NCI-H226 (cell line): Measurements from ENCODE around the gene PFKFB3.
A peak's percentile ranks its signal among the peaks of the same experiment; 100 is the strongest.
"Not testable (repeated sequence)": the region's sequence is repeated elsewhere in the genome, so short reads cannot be mapped to it uniquely, and the experiment has no call there.

Source experiments
- DNase-seq: peaks from one replicate; pipeline ENCODE4 v3.0.0-alpha.2; 2015

Gene PFKFB3

GRCh38 chr10:6239213-6239991 is 36.7 kb downstream of the PFKFB3 start:
- DNase-seq, result peak; percentile 92

- DNase-seq, result no peak
Observed at GRCh38 chr10:6240254-6240653, 37.5 kb downstream of the PFKFB3 start.

GRCh38 chr10:6242089-6242488 is 39.4 kb downstream of the PFKFB3 start:
- DNase-seq, result no peak

- DNase-seq, result no peak
Observed at GRCh38 chr10:6244510-6244909, 41.8 kb downstream of the PFKFB3 start.

- DNase-seq, result no peak
Observed at GRCh38 chr10:6247041-6247712, 44.4 kb downstream of the PFKFB3 start.

- not testable (repeated sequence) for DNase-seq
Observed at GRCh38 chr10:6248908-6249307, 46.2 kb downstream of the PFKFB3 start.

GRCh38 chr10:6249698-6250097 is 47.0 kb downstream of the PFKFB3 start:
- DNase-seq, result no peak

- DNase-seq, result no peak
Observed at GRCh38 chr10:6250745-6251144, 48.0 kb downstream of the PFKFB3 start.

- DNase-seq, result no peak
Observed at GRCh38 chr10:6254201-6254600, 51.5 kb downstream of the PFKFB3 start.

- DNase-seq, result no peak
Observed at GRCh38 chr10:6255548-6256061, 52.9 kb downstream of the PFKFB3 start.

- DNase-seq, result no peak
Observed at GRCh38 chr10:6256439-6256838, 53.7 kb downstream of the PFKFB3 start.

- DNase-seq, result no peak
Observed at GRCh38 chr10:6259153-6259552, 56.4 kb downstream of the PFKFB3 start.

GRCh38 chr10:6260843-6261242 is 58.1 kb downstream of the PFKFB3 start:
- DNase-seq, result no peak

GRCh38 chr10:6267941-6268340 is 65.2 kb downstream of the PFKFB3 start:
- DNase-seq, result peak; percentile 38

- DNase-seq, result no peak
Observed at GRCh38 chr10:6269432-6269831, 66.7 kb downstream of the PFKFB3 start.

- no peak for DNase-seq
Observed at GRCh38 chr10:6269953-6270867, 67.5 kb downstream of the PFKFB3 start.

GRCh38 chr10:6270951-6271350 is 68.2 kb downstream of the PFKFB3 start:
- DNase-seq, result no peak

- DNase-seq, result no peak
Observed at GRCh38 chr10:6271663-6272062, 68.9 kb downstream of the PFKFB3 start.

GRCh38 chr10:6272126-6272525 is 69.4 kb downstream of the PFKFB3 start:
- no peak for DNase-seq

- no peak for DNase-seq
Observed at GRCh38 chr10:6273351-6273750, 70.6 kb downstream of the PFKFB3 start.

GRCh38 chr10:6274040-6274439 is 71.3 kb downstream of the PFKFB3 start:
- no peak for DNase-seq

GRCh38 chr10:6274484-6274883 is 71.8 kb downstream of the PFKFB3 start:
- no peak for DNase-seq
